HCEC 1CT (cell line): ENCODE results near the gene SPECC1L.
"Not testable (repeated sequence)": the region's sequence is repeated elsewhere in the genome, so short reads cannot be mapped to it uniquely, and the experiment has no call there.

Experiments
- DNase-seq: peaks from one replicate; pipeline ENCODE4 v3.0.0-alpha.2; 2017

SPECC1L gene

GRCh38 chr22:24285245-24285644, 14.6 kb downstream of the SPECC1L start:
- no peak for DNase-seq

- DNase-seq = not testable (repeated sequence)
Observed at GRCh38 chr22:24287212-24287611, 16.6 kb downstream of the SPECC1L start.

- DNase-seq = not testable (repeated sequence)
Observed at GRCh38 chr22:24287801-24288200, 17.2 kb downstream of the SPECC1L start.

- DNase-seq = peak; percentile 75
Observed at GRCh38 chr22:24289114-24289513, 18.5 kb downstream of the SPECC1L start.

- peak; percentile 3 for DNase-seq
Observed at GRCh38 chr22:24289741-24290163, 19.1 kb downstream of the SPECC1L start.

- peak; percentile 18 for DNase-seq
Observed at GRCh38 chr22:24290459-24290858, 19.8 kb downstream of the SPECC1L start.

GRCh38 chr22:24291515-24292201, 21.0 kb downstream of the SPECC1L start:
- no peak for DNase-seq

GRCh38 chr22:24292202-24292830, 21.7 kb downstream of the SPECC1L start:
- not testable (repeated sequence) for DNase-seq

GRCh38 chr22:24294913-24295312, 24.3 kb downstream of the SPECC1L start:
- DNase-seq = not testable (repeated sequence)

- DNase-seq = not testable (repeated sequence)
Observed at GRCh38 chr22:24298497-24299155, 28.0 kb downstream of the SPECC1L start.

- DNase-seq = not testable (repeated sequence)
Observed at GRCh38 chr22:24300522-24300921, 29.9 kb downstream of the SPECC1L start.

GRCh38 chr22:24302591-24302990, 32.0 kb downstream of the SPECC1L start:
- DNase-seq = no peak

- DNase-seq = no peak
Observed at GRCh38 chr22:24303007-24303406, 32.4 kb downstream of the SPECC1L start.

GRCh38 chr22:24304062-24304675, 33.5 kb downstream of the SPECC1L start:
- DNase-seq = no peak

GRCh38 chr22:24305260-24305692, 34.6 kb downstream of the SPECC1L start:
- DNase-seq = no peak

GRCh38 chr22:24310969-24311368, 40.3 kb downstream of the SPECC1L start:
- DNase-seq = no peak

- DNase-seq = peak; percentile 49
Observed at GRCh38 chr22:24315367-24315966, 44.8 kb downstream of the SPECC1L start.

GRCh38 chr22:24316264-24316663, 45.6 kb downstream of the SPECC1L start:
- DNase-seq = not testable (repeated sequence)

GRCh38 chr22:24317511-24317910, 46.9 kb downstream of the SPECC1L start:
- DNase-seq = not testable (repeated sequence)

GRCh38 chr22:24319451-24319850, 48.8 kb downstream of the SPECC1L start:
- no peak for DNase-seq

GRCh38 chr22:24321999-24322398, 51.4 kb downstream of the SPECC1L start:
- DNase-seq = no peak

GRCh38 chr22:24322522-24322921, 51.9 kb downstream of the SPECC1L start:
- no peak for DNase-seq

GRCh38 chr22:24323233-24323632, 52.6 kb downstream of the SPECC1L start:
- DNase-seq = no peak
